Stimulated activated effector memory CD8-positive, alpha-beta T cell treated with anti-CD3 and anti-CD28 coated beads, Interleukin-12 subunit alpha, Interleukin-12 subunit beta, amount 100 ng/mL, for 72 hours (primary cell): Measurements from ENCODE around the gene SYT1.

Experiments used
- ATAC-seq: fragments of 150-1000 bp; cut with Tn5 transposase; 2 replicates; pipeline ENCODE4 v1.10.0; 2021
- DNase-seq, 2 donors: peaks; one replicate each; pipeline ENCODE4 v3.0.0; 2021 to 2022; ENCODE audit warnings: low spot score in 2 of 2
- H3K27ac Mint-ChIP-seq: one replicate; pipeline ENCODE4 v1.8.0; 2022; ENCODE audit warnings: mild to moderate bottlenecking, mixed read lengths
- H3K36me3 Mint-ChIP-seq: one replicate; pipeline ENCODE4 v1.8.0; 2022; ENCODE audit warnings: mild to moderate bottlenecking, mixed read lengths
- H3K4me1 Mint-ChIP-seq: one replicate; pipeline ENCODE4 v1.8.0; 2022; ENCODE audit warnings: mixed read lengths
- H3K4me3 Mint-ChIP-seq: one replicate; pipeline ENCODE4 v1.8.0; 2022; ENCODE audit warnings: mild to moderate bottlenecking, mixed read lengths
- H3K9me3 Mint-ChIP-seq: one replicate; pipeline ENCODE4 v1.8.0; 2022; ENCODE audit warnings: mixed read lengths

Gene SYT1

DNA sequence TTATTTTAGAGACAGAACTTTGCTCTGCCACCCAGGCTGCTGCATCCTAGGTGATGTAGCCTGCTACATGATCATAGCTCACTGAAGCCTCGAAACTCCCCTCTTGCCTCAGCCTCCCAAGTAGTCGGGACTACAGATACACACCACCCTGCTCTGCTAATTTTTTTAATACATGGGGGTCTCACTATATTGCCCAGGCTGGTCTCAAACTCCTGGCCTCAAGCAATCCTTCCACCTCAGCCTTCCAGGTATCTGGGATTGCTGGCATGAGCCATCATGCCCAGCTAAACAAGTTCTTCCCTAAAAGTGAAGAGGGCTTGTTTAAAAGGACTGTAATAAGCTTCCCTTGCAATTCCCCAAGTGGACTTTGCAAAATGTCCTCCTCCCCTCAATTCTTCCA, 515.8 kb downstream of the SYT1 start:
- Mint-ChIP-seq H3K4me3 (no peak overlapping the region), H3K4me1 (no peaks in the 10 kb centered on the region), H3K9me3 (no peaks in the 10 kb centered on the region), H3K36me3 (no peaks in the 10 kb centered on the region), H3K27ac (no peak overlapping the region)
- ATAC-seq (no peak), DNase-seq (no peak)

DNA sequence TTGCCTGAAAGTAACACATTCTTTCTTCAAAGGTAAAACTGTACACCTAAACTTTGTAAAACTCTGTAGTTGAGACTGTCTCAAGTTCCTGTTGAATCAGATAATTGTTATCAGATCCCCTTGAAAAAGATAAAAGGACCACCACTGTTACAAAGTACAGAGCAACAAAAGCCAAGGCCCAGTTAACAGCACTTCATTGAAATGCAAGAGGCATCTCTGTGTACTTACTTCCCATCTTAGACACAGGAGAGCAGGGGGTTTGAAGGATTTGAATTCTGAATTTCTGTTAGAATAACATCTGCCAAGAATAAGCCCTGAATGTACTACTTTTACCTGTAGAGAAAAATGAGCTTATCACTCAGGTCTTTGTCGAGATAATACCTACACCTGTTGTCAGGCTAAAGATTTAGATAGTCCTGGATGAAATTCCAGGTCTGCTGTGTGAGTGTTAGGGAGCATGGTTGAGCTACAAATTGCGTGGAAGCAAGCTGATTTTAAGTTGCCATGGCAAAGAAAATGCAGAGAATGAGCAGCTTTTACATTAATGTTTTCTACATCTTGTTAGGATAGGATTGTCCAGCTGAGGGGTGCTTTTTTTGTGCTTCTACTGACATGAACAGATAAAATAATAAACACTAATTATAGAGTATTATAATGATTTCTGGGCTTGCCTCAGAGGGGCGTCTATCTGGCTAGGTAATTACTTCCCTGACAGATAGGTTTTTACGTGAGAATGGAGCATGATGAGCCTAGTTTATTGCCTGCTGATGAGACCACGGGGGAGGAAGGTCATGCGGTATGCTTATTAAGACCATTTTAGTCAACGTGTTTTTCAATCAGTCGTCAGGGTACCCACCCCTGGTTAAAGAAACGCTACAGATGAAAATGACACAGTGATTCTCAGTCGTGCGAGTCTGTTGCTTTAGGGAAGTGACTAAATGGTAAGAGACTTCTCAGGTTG, 517.0 kb downstream of the SYT1 start:
- no peaks in the 10 kb centered on the region for H3K36me3 Mint-ChIP-seq
- H3K9me3 Mint-ChIP-seq: peaks cover under 1% of the 10 kb centered on the region
- no peak overlapping the region for H3K4me3 Mint-ChIP-seq
- no peak overlapping the region for H3K27ac Mint-ChIP-seq
- ATAC-seq: no peak
- no peaks in the 10 kb centered on the region for H3K4me1 Mint-ChIP-seq
- no peak for DNase-seq

DNA sequence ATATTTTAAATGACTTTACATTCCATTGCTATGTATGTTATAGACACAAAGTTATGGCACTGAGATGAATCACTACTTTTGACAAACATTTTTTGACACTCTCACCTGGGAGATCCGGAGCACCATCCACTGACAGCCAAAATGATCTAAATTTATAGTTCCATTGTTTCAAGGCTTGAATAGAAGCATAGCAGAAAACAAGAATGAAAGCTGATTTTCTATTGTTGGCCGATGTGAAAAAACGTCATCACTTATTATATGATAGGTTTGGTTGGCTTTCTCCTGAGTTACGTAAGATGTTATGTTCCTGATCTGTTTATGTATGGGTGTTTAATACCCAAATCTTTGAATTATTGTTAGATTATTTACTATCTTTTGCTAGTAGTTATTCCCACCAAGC, 520.0 kb downstream of the SYT1 start:
- ATAC-seq: no peak
- Mint-ChIP-seq H3K27ac (no peak overlapping the region), H3K9me3 (peaks cover 4% of the 10 kb centered on the region), H3K4me3 (no peak overlapping the region), H3K36me3 (no peaks in the 10 kb centered on the region), H3K4me1 (no peaks in the 10 kb centered on the region)
- DNase-seq: no peak

DNA sequence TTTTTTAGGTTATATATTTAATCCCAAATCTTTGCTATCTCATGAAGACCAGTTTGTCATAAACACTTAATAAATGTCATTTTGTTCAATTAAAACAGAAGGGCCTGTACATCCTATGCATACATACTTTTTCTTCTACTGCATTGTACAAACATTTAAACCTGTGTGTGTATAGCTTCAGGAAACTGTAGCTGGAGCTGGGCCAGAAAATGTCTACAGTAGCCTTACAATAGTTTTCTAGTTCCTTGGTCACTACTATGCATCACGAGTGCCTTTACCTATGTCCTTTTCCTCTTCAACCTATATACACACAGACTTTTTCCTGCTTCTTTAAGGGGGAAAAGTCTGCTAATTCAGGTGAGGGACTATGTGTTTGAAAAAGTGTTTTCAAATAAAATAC, 523.4 kb downstream of the SYT1 start:
- DNase-seq (no peak), ATAC-seq (no peak)
- no peak overlapping the region for H3K4me3 Mint-ChIP-seq
- H3K4me1 Mint-ChIP-seq: no peaks in the 10 kb centered on the region
- H3K36me3 Mint-ChIP-seq: no peaks in the 10 kb centered on the region
- H3K27ac Mint-ChIP-seq: no peak overlapping the region
- peaks cover 9% of the 10 kb centered on the region for H3K9me3 Mint-ChIP-seq

DNA sequence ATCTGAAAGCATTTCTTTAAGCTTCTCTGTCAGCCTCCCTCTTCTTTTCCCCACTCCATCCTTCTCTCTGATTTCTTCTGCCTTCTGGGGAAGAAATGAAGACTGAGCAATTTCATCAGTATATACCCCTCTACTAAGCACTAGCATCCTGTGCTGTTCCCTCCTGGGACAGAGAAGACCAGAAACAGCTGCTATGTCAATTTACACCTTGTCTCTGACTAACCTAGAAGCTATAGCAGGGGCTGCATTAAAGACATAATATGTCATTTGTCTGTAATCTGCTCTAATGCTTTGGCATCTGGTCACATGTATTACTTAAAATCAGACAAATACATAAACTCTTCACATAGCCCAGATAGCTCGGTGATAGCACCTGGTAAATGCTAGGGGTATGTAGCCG, 529.3 kb downstream of the SYT1 start:
- H3K27ac Mint-ChIP-seq: no peak overlapping the region
- peaks cover 12% of the 10 kb centered on the region for H3K9me3 Mint-ChIP-seq
- DNase-seq: no peak
- H3K4me1 Mint-ChIP-seq: no peaks in the 10 kb centered on the region
- H3K4me3 Mint-ChIP-seq: no peak overlapping the region
- no peaks in the 10 kb centered on the region for H3K36me3 Mint-ChIP-seq
- ATAC-seq: no peak

DNA sequence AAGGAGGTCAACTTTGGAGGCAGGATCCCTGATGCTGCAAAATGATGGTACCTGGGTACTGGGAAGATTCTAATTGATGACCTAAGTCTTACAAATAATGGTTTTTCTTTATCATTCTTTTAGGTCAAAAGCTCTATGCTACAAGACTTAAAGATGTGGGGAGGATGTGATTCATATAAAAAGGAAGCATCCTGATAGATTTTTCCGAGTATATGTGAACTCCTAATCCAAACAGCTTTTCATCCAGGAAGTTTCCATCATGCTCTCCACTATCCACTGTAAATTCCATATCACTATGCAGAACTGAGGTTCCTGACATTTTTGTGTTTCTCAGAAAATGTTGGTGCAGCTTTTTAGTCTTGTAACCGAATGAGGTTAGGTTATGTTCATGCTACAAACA, 533.0 kb downstream of the SYT1 start:
- ATAC-seq: no peak
- Mint-ChIP-seq H3K9me3 (peaks cover 6% of the 10 kb centered on the region), H3K4me3 (no peak overlapping the region), H3K4me1 (no peaks in the 10 kb centered on the region), H3K36me3 (no peaks in the 10 kb centered on the region), H3K27ac (no peak overlapping the region)
- DNase-seq: no peak

DNA sequence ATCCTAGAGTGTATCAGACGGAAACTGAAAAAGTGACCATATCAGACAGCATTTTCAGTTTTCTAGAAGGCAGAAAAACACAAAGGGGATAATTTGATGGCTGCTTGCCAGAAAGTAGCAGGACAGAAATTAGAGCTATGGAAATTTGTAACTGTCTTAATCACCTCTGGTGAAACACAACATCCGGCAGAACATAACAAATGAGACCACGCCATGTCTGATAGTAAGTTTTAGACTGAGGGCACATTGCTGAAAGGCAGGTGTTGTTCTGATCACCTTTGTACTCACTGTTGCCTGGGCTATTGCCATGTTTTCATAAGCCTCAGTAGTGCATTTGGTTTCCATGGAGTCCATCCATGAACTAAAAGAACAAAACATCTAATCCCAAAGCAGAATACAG, 535.9 kb downstream of the SYT1 start:
- DNase-seq: no peak
- H3K9me3 Mint-ChIP-seq: peaks cover 3% of the 10 kb centered on the region
- H3K27ac Mint-ChIP-seq: no peak overlapping the region
- H3K4me1 Mint-ChIP-seq: no peaks in the 10 kb centered on the region
- H3K36me3 Mint-ChIP-seq: no peaks in the 10 kb centered on the region
- no peak for ATAC-seq
- H3K4me3 Mint-ChIP-seq: no peak overlapping the region

DNA sequence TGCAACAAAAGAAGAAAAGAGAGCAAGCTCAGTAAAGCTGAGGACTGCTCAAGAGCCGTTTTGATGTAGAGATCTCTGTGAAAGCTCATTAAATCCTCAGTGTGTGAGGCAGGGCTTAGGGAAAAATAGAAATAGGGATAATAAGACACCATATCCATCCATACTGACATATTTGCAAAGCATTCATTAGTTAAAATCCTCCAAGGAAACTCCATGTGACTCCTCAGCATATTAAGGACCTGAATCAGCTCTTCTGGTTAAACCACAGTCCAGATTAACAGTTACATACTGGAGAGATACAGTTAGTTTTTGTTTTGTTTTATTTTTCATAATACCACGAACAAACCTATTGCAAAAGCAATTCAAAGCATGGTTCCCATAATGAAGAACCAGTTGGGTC, 538.0 kb downstream of the SYT1 start:
- DNase-seq (no peak), ATAC-seq (no peak)
- H3K27ac Mint-ChIP-seq: no peak overlapping the region
- no peaks in the 10 kb centered on the region for H3K9me3 Mint-ChIP-seq
- H3K4me3 Mint-ChIP-seq: no peak overlapping the region
- no peaks in the 10 kb centered on the region for H3K36me3 Mint-ChIP-seq
- no peaks in the 10 kb centered on the region for H3K4me1 Mint-ChIP-seq

DNA sequence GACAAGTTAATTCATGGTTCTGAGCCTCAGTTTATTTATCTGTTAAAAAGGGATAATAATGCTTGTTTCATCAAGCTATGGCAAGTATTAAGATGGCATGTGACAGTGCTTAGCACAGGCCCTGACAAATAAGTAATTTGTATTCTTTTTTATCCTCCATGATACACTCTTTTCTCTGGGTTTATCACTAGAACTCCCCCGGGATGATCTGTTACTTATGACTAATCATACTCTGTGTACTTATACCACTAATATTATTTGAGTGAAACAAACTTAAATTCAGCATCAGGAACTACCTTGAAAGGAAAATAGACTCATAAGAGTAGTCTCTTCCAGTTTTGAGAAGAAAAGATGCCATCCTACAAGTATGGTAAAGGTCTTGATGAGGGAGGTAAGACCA, 542.4 kb downstream of the SYT1 start:
- H3K9me3 Mint-ChIP-seq: no peaks in the 10 kb centered on the region
- H3K4me3 Mint-ChIP-seq: no peak overlapping the region
- H3K4me1 Mint-ChIP-seq: no peaks in the 10 kb centered on the region
- H3K27ac Mint-ChIP-seq: no peak overlapping the region
- no peaks in the 10 kb centered on the region for H3K36me3 Mint-ChIP-seq
- DNase-seq: no peak
- no peak for ATAC-seq

DNA sequence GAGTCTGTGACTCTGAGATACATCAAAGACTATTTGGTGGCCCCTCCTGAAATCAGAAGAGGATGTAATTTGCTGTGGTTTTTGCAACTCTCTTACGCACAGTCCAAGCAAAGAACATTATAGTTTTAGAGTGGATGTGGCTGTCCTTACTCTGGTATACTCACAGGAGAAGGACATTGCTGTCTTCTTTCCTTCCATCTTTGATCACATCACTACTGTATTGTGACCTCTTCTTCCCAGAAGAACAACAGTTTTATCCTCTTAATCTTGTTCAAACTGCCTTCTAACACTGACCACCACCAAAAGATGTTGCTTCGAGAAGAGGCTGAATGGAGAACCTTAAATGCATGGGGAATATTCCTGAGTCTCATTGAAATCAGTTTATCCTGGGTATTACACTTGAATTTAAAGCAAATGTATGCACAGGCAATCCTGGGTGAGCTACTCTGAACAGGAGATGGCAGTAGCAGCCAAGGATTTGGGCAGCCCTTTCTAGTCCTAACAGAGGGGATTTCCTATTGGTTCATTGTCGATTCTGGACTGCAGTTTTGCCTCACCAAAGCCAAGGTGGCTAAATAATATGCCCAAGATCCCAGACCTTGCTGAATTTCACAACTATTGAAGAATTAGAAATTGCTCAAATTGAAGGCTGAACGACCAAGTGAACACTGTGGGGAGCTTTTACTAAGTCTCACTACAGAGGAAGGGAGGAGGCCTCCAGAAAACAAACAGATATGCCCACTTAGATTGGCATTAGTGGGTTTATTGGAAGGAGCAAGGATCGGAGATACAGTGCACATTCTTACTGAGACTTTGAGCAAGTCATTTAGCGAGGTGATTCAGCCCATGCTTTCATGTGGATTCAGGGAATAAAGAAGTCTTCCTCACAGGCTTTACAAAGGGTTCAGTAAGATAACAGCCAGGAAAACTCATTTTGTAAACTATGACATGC, 543.4 kb downstream of the SYT1 start:
- no peak overlapping the region for H3K4me3 Mint-ChIP-seq
- no peaks in the 10 kb centered on the region for H3K4me1 Mint-ChIP-seq
- no peak overlapping the region for H3K27ac Mint-ChIP-seq
- DNase-seq (no peak), ATAC-seq (peak; percentile 55)
- no peaks in the 10 kb centered on the region for H3K9me3 Mint-ChIP-seq
- no peaks in the 10 kb centered on the region for H3K36me3 Mint-ChIP-seq

DNA sequence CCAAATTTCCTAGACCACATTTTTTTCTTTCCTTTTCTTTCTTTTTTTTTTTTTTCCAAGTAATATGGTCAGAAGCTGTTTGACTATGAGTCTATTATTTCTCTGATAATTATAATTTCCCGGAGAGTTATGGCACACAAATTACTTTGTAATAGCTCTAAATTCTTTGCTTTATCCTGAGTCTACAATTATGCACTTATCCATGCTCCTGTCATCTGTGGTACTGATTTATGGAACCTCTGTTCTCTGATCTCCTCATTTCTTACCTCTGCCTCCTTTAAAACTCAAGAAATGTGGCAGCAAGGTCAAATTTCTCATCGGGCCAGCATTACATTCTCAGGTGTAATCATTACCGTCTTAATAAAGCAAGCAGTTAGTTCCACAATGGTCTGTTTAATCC, 544.1 kb downstream of the SYT1 start:
- ATAC-seq (no peak), DNase-seq (no peak)
- H3K9me3 Mint-ChIP-seq: no peaks in the 10 kb centered on the region
- no peaks in the 10 kb centered on the region for H3K4me1 Mint-ChIP-seq
- H3K4me3 Mint-ChIP-seq: no peak overlapping the region
- H3K27ac Mint-ChIP-seq: no peak overlapping the region
- H3K36me3 Mint-ChIP-seq: no peaks in the 10 kb centered on the region

DNA sequence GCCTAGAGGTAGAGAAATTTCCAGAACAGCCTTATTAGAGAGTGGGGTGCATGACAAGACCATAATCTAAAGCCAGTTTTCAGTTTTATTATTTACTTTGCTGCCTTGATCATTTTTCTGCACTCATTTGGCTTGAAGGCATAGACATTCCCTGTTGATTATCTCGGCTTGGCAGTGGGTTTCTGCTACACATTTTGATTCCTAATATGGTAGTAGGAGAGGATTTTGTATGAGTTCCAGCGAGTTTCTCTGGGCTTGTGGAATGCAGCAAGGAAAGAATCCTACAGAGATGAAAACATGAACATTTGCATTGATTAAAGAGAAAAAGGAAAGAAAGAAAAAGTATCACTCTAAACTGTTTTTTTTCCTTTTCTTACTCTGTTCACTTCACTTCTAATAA, 545.0 kb downstream of the SYT1 start:
- no peak for DNase-seq
- no peaks in the 10 kb centered on the region for H3K4me1 Mint-ChIP-seq
- no peak for ATAC-seq
- H3K36me3 Mint-ChIP-seq: no peaks in the 10 kb centered on the region
- no peak overlapping the region for H3K27ac Mint-ChIP-seq
- no peaks in the 10 kb centered on the region for H3K9me3 Mint-ChIP-seq
- no peak overlapping the region for H3K4me3 Mint-ChIP-seq

DNA sequence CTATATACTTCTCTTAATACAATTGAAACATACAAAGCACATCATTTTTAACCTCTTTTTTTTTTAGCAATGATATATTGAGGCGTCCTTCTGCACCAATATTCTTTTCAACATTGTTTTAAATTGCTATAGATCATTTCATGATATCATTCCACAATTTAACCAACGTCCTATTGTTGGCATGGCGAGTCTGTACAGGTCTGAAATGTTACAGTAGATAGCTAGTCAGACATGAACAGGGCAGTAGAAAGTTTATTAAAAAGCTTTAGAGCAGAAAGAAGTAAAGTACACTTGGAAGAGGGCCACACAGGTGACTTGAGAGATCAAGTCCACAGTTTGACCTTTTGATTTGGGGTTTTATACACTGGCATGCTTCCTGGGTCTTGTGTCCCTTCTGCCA, 547.2 kb downstream of the SYT1 start:
- Mint-ChIP-seq H3K4me3 (no peak overlapping the region), H3K9me3 (no peaks in the 10 kb centered on the region), H3K36me3 (no peaks in the 10 kb centered on the region), H3K4me1 (no peaks in the 10 kb centered on the region), H3K27ac (no peak overlapping the region)
- DNase-seq: no peak
- no peak for ATAC-seq

DNA sequence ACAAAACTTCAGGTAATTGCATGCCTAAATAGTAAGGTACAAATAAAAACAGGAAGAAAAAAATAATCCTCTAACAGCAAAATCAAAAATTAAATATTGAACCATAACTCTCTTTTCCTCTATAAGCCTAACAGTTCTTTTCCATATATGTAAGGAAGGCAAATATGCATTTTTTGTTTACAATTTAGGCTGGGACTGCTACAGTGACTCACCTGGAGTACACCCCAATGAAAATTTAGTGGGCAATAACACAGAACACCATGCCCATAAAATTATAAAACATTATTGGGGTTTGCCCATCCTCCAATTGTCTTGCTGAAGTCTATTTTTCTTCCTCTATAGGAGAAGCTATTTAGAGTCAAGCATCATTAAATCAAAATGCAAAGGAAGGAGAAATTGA, 549.2 kb downstream of the SYT1 start:
- ATAC-seq: no peak
- no peaks in the 10 kb centered on the region for H3K36me3 Mint-ChIP-seq
- H3K27ac Mint-ChIP-seq: no peak overlapping the region
- DNase-seq: no peak
- H3K4me3 Mint-ChIP-seq: no peak overlapping the region
- no peaks in the 10 kb centered on the region for H3K4me1 Mint-ChIP-seq
- H3K9me3 Mint-ChIP-seq: no peaks in the 10 kb centered on the region

DNA sequence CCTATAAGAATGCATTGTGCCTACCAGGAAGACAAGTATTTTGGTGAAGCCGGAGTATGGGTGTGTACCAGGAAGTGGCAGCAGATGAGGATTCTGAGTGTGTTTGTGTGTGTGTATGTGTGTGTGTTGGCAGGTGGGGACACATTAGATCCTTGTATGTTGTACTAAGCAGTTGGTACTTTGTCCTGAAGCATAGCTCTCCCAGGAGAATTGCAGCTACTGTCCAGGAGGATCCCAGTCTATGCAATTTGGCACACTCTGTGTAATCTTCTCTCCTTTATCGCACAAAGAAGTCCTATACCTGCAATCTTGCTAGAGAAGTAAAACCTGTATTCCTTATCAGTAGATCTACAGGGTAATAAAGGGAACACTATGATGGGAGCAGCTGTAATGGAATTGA, 549.7 kb downstream of the SYT1 start:
- Mint-ChIP-seq H3K4me1 (no peaks in the 10 kb centered on the region), H3K36me3 (no peaks in the 10 kb centered on the region), H3K4me3 (no peak overlapping the region), H3K9me3 (no peaks in the 10 kb centered on the region), H3K27ac (no peak overlapping the region)
- ATAC-seq (no peak), DNase-seq (no peak)

DNA sequence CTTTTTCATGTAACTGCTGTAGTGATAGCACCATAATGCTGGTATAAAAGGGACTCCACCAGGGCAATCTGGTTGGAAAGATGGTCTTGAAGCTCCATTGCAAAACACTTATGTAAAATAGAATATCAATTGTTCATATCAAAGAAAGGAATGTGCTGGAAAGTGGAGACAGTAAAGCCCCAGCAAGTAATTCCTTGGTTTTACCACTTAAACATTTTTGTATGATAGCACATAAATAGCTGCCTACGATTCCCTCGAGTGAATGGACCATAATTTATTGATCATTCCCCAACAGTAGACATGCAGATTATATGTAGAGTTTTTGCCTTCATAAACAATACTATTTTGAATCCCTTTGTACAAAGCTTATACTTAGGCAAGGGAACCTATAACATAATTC, 550.7 kb downstream of the SYT1 start:
- H3K36me3 Mint-ChIP-seq: no peaks in the 10 kb centered on the region
- H3K4me1 Mint-ChIP-seq: no peaks in the 10 kb centered on the region
- no peaks in the 10 kb centered on the region for H3K9me3 Mint-ChIP-seq
- ATAC-seq: no peak
- no peak for DNase-seq
- H3K4me3 Mint-ChIP-seq: no peak overlapping the region
- H3K27ac Mint-ChIP-seq: no peak overlapping the region
